B cell (primary cell): ENCODE measurements around the gene PARD3. TPM values are rescaled to one million over a fixed set of nuclear protein-coding genes. Genes with fewer than 3 reads are reported as not detected.

Experiments used
- ATAC-seq: fragments of 200-7000 bp; cut with Tn5 transposase; one replicate; pipeline ENCODE4 v1.10.0; 2021; ENCODE audit warnings: low read depth, mild to moderate bottlenecking, moderate number of reproducible peaks, moderate library complexity
- CTCF ChIA-PET: fragments of 350-600 bp; sonication (Branson Sonifier 250); formaldehyde crosslinking; loops from one replicate; lab custom pipeline; 2021; ENCODE audit warnings: antibody characterized with exemption, inconsistent platforms; lab: Charles Lee
- POLR2A ChIA-PET: fragments of 350-600 bp; sonication (Branson Sonifier 250); formaldehyde crosslinking; loops from one replicate; lab custom pipeline; 2021; ENCODE audit warnings: antibody characterized with exemption; lab: Charles Lee
- DNase-seq: peaks from one replicate; pipeline ENCODE4 v3.0.0; 2013
- H2AFZ ChIP-seq: 2 replicates; pipeline ENCODE4 v1.6.1; 2012; ENCODE audit warnings: mild to moderate bottlenecking, low read depth, low read length; ENCODE audit not compliant: insufficient read depth, poor library complexity, severe bottlenecking
- H3K27ac ChIP-seq, 2 donors: 1 replicate in 1 of 2; 2 replicates in 1 of 2; pipeline ENCODE4 v1.5.1; 2012 to 2013; ENCODE audit warnings: low read length in 2 of 2, mild to moderate bottlenecking in 2 of 2, moderate library complexity in 1 of 2
- H3K27me3 ChIP-seq, 4 experiments: fragments of 200-600 bp in 1 of 4; sonication (generic) in 1 of 4; replicated peaks in 1 of 4; 1 replicate in 2 of 4; 2 replicates in 2 of 4; pipeline versions ENCODE4 v1.6.1 to v1.7.0; 2013 to 2016; ENCODE audit warnings: low read length in 3 of 4, mild to moderate bottlenecking in 2 of 4, mixed read lengths in 1 of 4, moderate library complexity in 1 of 4; ENCODE audit not compliant: insufficient read depth in 4 of 4, control insufficient read depth in 3 of 4; ENCODE audit errors: control extremely low read depth in 1 of 4
- H3K36me3 ChIP-seq, 2 experiments: replicated peaks in 1 of 2; 1 replicate in 1 of 2; 2 replicates in 1 of 2; pipeline versions ENCODE4 v1.6.1 to v1.7.1; 2013; ENCODE audit warnings: low read length in 1 of 2; ENCODE audit not compliant: insufficient read depth in 2 of 2, control insufficient read depth in 1 of 2; ENCODE audit errors: control extremely low read depth in 1 of 2, extremely low read depth in 1 of 2
- H3K4me1 ChIP-seq, 2 donors: fragments of 200-600 bp in 1 of 2; sonication (generic) in 1 of 2; 1 replicate in 1 of 2; 2 replicates in 1 of 2; pipeline versions ENCODE4 v1.5.1 to v1.6.1; 2013 to 2017; ENCODE audit warnings: low read length in 2 of 2; ENCODE audit not compliant: control insufficient read depth in 2 of 2, insufficient read depth in 2 of 2
- H3K4me2 ChIP-seq: replicated peaks from 2 replicates; pipeline ENCODE3; 2012; ENCODE audit warnings: mild to moderate bottlenecking, low read depth, low read length; ENCODE audit not compliant: poor library complexity, severe bottlenecking
- H3K4me3 ChIP-seq, 5 experiments: fragments of 200-600 bp in 1 of 5; sonication (generic) in 1 of 5; 1 replicate in 3 of 5; 2 replicates in 2 of 5; pipeline versions ENCODE4 v1.5.1 to v1.7.0; 2011 to 2016; ENCODE audit warnings: low read length in 4 of 5, mild to moderate bottlenecking in 4 of 5, low read depth in 2 of 5, control low read depth in 1 of 5, moderate library complexity in 1 of 5; ENCODE audit not compliant: insufficient read depth in 1 of 5; ENCODE audit errors: control extremely low read depth in 1 of 5, extremely low read depth in 1 of 5
- H3K79me2 ChIP-seq: fragments of 200-600 bp; sonication (generic); one replicate; pipeline ENCODE4 v1.6.0; 2016; ENCODE audit warnings: low read length; ENCODE audit not compliant: control insufficient read depth, insufficient read depth
- H3K9ac ChIP-seq: fragments of 200-600 bp; sonication (generic); 2 replicates; pipeline ENCODE4 v1.6.1; 2017; ENCODE audit warnings: mild to moderate bottlenecking, low read length, moderate library complexity
- H3K9me3 ChIP-seq, 3 donors: one replicate each; pipeline versions ENCODE4 v1.6.1 to v1.7.1; 2013; ENCODE audit warnings: low read length in 2 of 3; ENCODE audit not compliant: control insufficient read depth in 2 of 3, insufficient read depth in 1 of 3; ENCODE audit errors: control extremely low read depth in 1 of 3
- H4K20me1 ChIP-seq: 2 replicates; pipeline ENCODE4 v1.6.0; 2012; ENCODE audit warnings: mild to moderate bottlenecking, low read length; ENCODE audit not compliant: insufficient read depth, control insufficient read depth, poor library complexity, severe bottlenecking
- H3K27ac Mint-ChIP-seq: one replicate; pipeline ENCODE4 v1.8.0; 2021; ENCODE audit warnings: mixed read lengths
- H3K27me3 Mint-ChIP-seq: one replicate; pipeline ENCODE4 v1.8.0; 2021; ENCODE audit warnings: mixed read lengths
- H3K4me1 Mint-ChIP-seq: one replicate; pipeline ENCODE4 v1.8.0; 2021; ENCODE audit warnings: mixed read lengths
- H3K4me3 Mint-ChIP-seq: one replicate; pipeline ENCODE4 v1.8.0; 2021; ENCODE audit warnings: mixed read lengths
- H3K9me3 Mint-ChIP-seq: one replicate; pipeline ENCODE4 v1.8.0; 2022; ENCODE audit warnings: mixed read lengths; ENCODE audit not compliant: insufficient read depth
- CTCF ChIP-seq: fragments of 200-600 bp; IDR thresholded peaks from one replicate; pipeline ENCODE4 v1.8.0; 2022; ENCODE audit warnings: antibody characterized with exemption, mild to moderate bottlenecking
- EZH2 ChIP-seq: IDR thresholded peaks from 2 replicates; pipeline ENCODE4 v1.6.1; 2012; ENCODE audit warnings: borderline replicate concordance, low read depth, mild to moderate bottlenecking, moderate library complexity, low read length; ENCODE audit not compliant: insufficient read depth, poor library complexity, severe bottlenecking
- WGBS: methylation state at CpG from one replicate; pipeline ENCODE4 v1.1.5; 2013; ENCODE audit warnings: missing lambda C conversion rate; ENCODE audit not compliant: insufficient coverage; 5-methylcytosine and 5-hydroxymethylcytosine counted together
- intact Hi-C: fragments of 100-400 bp; cut with micrococcal nuclease; formaldehyde crosslinking; loops from one replicate; pipeline ENCODE4 v1.10.0; 2022
- polyA plus RNA-seq: library from polyadenylated mRNA; depleted of rRNA; stranded (reverse); fragments of >200 nt; gene quantifications from 2 replicates; pipeline ENCODE4 v1.2.3, GENCODE V29; 2012
- total RNA-seq, 2 donors: library from RNA; stranded (reverse); fragments of 120-200 nt in 1 of 2; gene quantifications; 1 replicate in 1 of 2; 2 replicates in 1 of 2; pipeline versions ENCODE4 v1.2.3 to v1.2.4, GENCODE V29; 2013 to 2022

PARD3 gene
- total and polyA plus RNA-seq, 2 donors (not counting 1 experiment from before 2014, with no cell fraction given), result not detected

- ChIA-PET POLR2A (no interaction called here), CTCF (no interaction called here)
Measured at GRCh38 chr10:34420273-34420672, 394.8 kb downstream of the PARD3 start.

DNA sequence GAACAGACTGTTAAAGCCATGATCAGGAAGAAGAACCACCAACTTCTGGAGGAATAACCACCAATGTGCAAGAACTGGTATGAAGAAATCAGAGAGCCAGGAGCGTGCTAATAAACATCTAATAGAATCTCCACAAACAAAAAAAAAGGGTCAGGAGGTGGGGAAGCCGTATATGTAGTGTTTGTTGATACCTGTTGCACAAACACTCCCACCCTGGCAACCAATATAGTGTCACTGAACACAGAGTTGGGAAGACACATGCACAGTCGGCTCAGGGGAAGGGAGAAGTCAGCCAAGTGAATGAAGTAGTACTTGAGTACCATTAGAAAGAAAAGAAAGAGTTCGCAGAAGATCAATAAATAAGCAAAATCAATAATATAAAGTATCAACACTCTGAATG, 400.1 kb downstream of the PARD3 start:
- Histone ChIP-seq H3K4me2 (no peak overlapping the region), H3K36me3 (no peaks in the 10 kb centered on the region), H3K9me3 (no peaks in the 10 kb centered on the region), H3K9ac (no peak overlapping the region), H2AFZ (no peak overlapping the region), H3K79me2 (no peaks in the 10 kb centered on the region), H4K20me1 (no peaks in the 10 kb centered on the region), H3K4me1 (no peaks in the 10 kb centered on the region), H3K27ac (no peak overlapping the region), H3K27me3 (no peaks in the 10 kb centered on the region), H3K4me3 (no peak overlapping the region)
- DNase-seq (no peak), ATAC-seq (no peak)
- Mint-ChIP-seq H3K9me3 (no peaks in the 10 kb centered on the region), H3K27ac (no peak overlapping the region), H3K4me1 (no peaks in the 10 kb centered on the region), H3K27me3 (no peaks in the 10 kb centered on the region), H3K4me3 (no peak overlapping the region)
- intact Hi-C loops, result no loop called here
- no CpG with 5 or more reads among the region's 4 CpGs for WGBS
- POLR2A ChIA-PET, result no interaction called here
- CTCF ChIA-PET, result no interaction called here
- TF ChIP-seq CTCF (no peak), EZH2 (no peak)

More at GRCh38 chr10:34420273-34420672, 394.8 kb downstream of the PARD3 start:
- Mint-ChIP-seq H3K4me3 (no peak overlapping the region), H3K9me3 (no peaks in the 10 kb centered on the region), H3K27ac (no peak overlapping the region), H3K27me3 (no peaks in the 10 kb centered on the region), H3K4me1 (no peaks in the 10 kb centered on the region)
- TF ChIP-seq EZH2 (no peak), CTCF (no peak)
- Histone ChIP-seq H3K36me3 (no peaks in the 10 kb centered on the region), H3K27me3 (no peaks in the 10 kb centered on the region), H4K20me1 (no peaks in the 10 kb centered on the region), H2AFZ (no peak overlapping the region), H3K27ac (no peak overlapping the region), H3K9me3 (no peaks in the 10 kb centered on the region), H3K79me2 (no peaks in the 10 kb centered on the region), H3K4me2 (no peak overlapping the region), H3K9ac (no peak overlapping the region), H3K4me1 (no peaks in the 10 kb centered on the region), H3K4me3 (no peak overlapping the region)
- no CpG with 5 or more reads among the region's 3 CpGs for WGBS
- ATAC-seq (no peak), DNase-seq (no peak)
- intact Hi-C loops, result no loop called here
